IPS-18c (cell line): Measurements from ENCODE around the gene CDH23.

ENCODE experiments used
- H3K4me3 ChIP-seq: 2 replicates; pipeline ENCODE4 v1.7.0; 2013; ENCODE audit warnings: low read depth, mild to moderate bottlenecking, low read length, moderate library complexity; ENCODE audit not compliant: insufficient read depth
- H3K9me3 ChIP-seq: one replicate; pipeline ENCODE4 v1.6.1; 2013; ENCODE audit warnings: mild to moderate bottlenecking, low read length, moderate library complexity; ENCODE audit not compliant: control insufficient read depth, insufficient read depth

Gene CDH23

GRCh38 chr10:71653044-71653443 is 256.3 kb downstream of the CDH23 start:
- Histone ChIP-seq H3K4me3 (no peak overlapping the region), H3K9me3 (no peaks in the 10 kb centered on the region)

DNA sequence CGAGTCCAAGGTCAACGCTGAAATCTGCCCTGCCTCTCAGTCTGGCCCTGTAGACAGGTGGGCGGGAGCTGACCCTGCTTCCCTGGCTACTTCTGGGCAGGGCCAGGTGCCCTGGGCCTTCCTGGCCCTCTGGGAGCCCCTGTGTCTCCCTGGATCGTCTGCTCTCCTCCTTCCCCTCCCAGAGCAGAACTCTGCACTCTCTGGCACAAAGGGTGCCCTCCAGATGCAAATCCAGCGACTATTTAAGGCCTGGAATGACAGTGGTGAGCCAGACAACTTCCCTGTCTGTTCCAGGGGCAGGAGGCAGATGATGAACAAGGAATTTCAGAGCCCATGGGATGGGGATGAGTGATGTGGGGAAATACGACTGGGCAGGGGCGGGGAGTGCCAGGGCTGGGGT is 259.5 kb downstream of the CDH23 start:
- H3K4me3 ChIP-seq = no peak overlapping the region

GRCh38 chr10:71657604-71658466 is 261.1 kb downstream of the CDH23 start:
- 0 out of 2 replicates have a peak overlapping the region, but pooled peaks have one; percentile 2 for H3K4me3 ChIP-seq
- peaks cover 5% of the 10 kb centered on the region for H3K9me3 ChIP-seq

More for the DNA sequence above, 259.5 kb downstream of the CDH23 start:
- H3K9me3 ChIP-seq = peaks cover 5% of the 10 kb centered on the region

DNA sequence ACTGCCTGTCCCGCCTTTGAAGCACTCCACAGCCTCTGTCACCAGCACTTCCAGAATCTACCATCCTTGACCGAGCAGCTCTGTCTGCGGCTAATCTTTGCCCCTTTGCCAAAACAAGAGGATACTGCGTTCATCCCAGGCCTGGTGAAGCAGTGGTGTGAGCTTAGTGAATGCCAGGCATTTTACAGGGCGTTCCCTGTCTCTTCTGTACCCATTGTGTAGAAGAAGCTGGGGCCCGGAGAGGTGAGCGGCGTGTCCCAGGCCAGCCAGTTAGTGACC is 261.7 kb downstream of the CDH23 start:
- Histone ChIP-seq H3K9me3 (peaks cover 5% of the 10 kb centered on the region), H3K4me3 (no peak overlapping the region)

DNA sequence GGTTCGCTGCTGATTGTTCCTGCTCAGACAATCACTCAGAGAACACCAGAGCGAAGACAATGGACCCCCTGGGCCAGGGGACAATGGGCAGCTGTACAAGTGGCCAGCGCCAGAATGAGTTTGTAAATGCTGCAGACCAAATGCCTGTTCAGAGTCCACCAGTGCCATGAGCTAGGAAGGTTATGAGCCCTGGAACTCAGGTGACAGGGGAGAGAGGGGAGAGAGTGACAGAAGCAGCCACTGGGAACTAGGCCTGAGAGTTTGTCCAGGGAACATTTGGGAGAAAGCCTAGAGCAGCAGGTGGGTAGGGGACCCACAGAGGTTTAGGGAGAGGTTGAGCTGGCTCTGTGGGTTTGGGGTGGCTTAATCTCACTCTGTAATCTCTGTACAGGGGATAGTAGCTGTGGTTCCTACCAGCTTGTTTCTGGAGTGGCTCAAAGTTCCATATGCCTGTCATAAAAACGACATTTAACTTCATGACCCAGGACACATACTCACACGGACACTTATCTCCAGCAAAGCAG is 262.5 kb downstream of the CDH23 start:
- no peak overlapping the region for H3K4me3 ChIP-seq
- peaks cover 5% of the 10 kb centered on the region for H3K9me3 ChIP-seq

DNA sequence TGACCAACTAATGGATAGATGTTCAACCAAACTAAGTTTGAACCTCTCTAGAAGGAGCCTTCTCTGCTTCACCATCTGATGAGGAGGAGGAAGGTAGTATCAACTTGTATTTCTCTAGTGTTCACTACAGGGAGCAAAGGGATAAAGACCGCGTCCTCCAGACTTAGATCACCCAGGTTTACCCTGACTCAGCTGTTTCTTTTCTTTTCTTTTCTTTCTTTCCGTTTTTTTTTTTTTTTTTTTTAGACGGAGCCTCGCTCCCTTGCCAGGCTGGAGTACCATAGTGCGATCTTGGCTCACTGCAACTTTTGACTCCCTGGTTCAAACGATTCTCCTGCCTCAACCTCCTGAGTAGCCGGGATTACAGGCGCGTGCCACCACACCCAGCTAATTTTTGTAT is 263.0 kb downstream of the CDH23 start:
- no peak overlapping the region for H3K4me3 ChIP-seq
- H3K9me3 ChIP-seq = peaks cover 5% of the 10 kb centered on the region

DNA sequence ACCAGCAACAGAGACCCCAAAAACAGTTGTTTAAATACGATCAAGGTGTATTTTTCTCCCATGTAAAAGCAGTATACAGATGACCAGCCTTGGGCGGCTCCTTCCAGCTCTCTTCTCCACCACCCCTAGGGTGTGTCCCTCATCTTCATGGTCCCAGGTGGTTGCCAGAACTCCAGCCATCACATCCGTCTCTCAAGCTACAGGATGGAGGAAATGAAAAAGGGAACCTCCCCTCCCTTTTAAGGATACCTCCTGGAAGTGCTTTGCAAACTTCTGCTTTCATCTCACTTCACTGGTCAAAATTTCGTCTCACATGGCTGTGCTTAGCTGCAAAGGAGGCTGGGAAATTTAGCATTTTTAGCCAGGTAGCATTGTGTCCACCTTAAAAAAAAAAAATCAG is 263.6 kb downstream of the CDH23 start:
- Histone ChIP-seq H3K9me3 (peaks cover 5% of the 10 kb centered on the region), H3K4me3 (no peak overlapping the region)

DNA sequence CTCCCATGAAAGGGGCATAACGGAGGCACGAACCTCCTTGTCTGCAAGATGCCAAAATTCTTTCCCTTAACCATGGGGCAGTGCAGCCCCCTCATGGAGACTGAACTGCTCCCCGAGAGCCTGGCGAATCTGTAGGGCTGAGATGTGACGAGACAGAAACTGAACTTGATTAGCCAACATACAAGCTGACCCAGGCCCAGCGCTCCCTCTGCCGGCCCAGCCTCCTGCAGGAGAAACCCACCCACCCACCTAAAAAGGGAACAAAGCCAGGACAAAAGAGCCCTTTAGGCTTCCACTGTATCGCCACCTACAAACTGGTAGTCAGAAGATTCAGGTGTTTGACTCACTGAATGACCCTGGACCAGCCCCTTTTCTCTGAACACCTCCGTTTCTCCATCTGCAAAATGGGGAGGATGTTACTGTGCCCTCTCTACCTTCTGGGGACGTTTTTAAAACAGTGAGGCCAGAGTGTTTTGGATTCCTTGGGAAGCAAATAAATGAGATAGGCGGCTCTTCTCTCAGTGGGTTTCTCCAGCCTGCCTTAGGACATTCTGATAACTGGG is 264.4 kb downstream of the CDH23 start:
- Histone ChIP-seq H3K9me3 (peaks cover 5% of the 10 kb centered on the region), H3K4me3 (no peak overlapping the region)

GRCh38 chr10:71661779-71662336 is 265.1 kb downstream of the CDH23 start:
- Histone ChIP-seq H3K9me3 (peaks cover 5% of the 10 kb centered on the region), H3K4me3 (no peak overlapping the region)

DNA sequence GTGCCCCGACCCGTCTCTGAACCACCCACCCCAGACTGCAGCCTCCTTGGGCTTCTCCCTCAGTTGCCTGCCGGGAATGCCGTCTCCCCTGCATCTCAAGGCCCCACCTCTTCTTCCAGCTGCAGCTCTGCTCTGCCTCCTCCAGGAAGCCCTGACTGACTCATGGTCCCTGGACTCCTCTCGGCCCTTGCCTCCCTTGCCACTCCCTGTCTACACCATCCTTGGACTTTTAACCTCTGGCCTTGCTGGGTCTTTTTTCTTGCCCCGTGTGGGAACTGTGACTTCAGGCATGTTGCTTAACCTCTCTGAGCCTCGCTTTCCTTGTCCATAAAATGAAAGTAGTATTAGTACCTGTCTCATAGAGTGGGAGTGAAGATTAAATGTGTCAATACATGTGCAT is 266.6 kb downstream of the CDH23 start:
- Histone ChIP-seq H3K4me3 (no peak overlapping the region), H3K9me3 (peaks cover 5% of the 10 kb centered on the region)

GRCh38 chr10:71664585-71664984 is 267.9 kb downstream of the CDH23 start:
- Histone ChIP-seq H3K4me3 (no peak overlapping the region), H3K9me3 (peaks cover 5% of the 10 kb centered on the region)

DNA sequence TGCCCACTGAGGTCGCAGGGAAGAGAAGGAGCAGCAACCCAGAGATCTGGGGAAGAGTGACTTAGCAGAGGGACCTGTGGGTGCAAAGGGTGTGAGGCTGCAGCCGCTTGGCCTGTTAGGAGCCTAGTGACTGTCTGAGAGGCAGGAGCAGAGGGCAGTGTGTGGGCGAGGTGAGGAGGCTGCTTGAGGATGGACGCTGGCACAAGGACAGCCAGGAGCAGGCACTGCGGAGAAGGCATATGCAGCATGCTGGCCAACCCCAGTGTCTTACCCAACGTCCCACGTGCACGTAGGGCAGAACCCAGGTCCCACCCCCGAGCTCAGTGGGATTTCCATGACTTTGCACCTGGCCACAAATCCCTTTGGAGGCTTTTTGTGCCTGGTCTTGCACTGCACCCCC is 268.7 kb downstream of the CDH23 start:
- Histone ChIP-seq H3K9me3 (no peaks in the 10 kb centered on the region), H3K4me3 (no peak overlapping the region)

GRCh38 chr10:71666639-71667386 is 270.1 kb downstream of the CDH23 start:
- H3K4me3 ChIP-seq = no peak overlapping the region
- H3K9me3 ChIP-seq = no peaks in the 10 kb centered on the region

- H3K4me3 ChIP-seq = no peak overlapping the region
- H3K9me3 ChIP-seq = no peaks in the 10 kb centered on the region
Measured at GRCh38 chr10:71667387-71667752, 270.6 kb downstream of the CDH23 start.

DNA sequence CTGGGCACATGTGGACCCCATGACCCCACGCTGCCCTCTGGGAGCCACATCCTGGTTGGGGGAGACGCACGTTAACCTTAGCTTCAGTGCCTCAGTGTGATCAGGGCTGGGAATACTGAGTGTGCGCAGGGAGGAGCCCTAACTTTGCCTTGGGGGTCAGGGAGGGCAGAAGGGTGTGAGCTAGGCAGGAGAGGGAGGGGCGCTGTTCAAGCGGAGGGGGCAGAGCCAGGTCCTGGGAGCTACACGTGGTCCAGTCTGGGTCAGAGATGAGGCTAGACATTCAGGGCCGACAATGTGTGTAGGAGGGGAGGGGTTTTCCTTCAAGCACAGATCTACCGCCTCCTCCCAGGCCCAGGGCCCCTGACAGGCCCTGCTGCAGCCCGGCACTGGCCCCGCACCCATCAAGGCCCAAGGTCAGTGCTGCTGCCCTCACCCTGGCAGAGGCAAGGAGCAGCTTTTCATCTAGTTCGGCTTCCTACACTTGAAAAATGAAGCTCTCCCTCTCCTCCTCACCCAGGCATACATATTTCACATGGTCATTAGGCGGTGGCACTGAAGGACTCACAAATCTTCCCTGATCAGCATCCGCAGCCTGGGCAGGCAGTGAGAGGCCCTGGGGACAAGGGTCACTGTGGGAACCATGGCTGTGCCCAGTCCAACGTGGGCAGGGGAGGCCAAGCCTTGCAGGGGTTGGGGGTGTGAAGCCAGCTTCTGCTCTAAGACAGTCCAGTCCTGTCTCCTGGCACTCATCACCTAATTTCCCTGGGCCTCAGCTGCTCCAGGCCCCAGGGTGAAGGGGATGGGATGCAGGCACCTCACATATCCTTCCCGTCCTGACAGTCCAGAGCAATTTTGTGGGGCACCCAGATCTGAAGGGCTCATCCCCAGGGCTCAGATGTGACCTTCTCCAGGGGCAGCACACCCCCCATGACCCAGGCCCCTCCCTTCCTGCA is 275.6 kb downstream of the CDH23 start:
- H3K4me3 ChIP-seq = no peak overlapping the region
- H3K9me3 ChIP-seq = no peaks in the 10 kb centered on the region

DNA sequence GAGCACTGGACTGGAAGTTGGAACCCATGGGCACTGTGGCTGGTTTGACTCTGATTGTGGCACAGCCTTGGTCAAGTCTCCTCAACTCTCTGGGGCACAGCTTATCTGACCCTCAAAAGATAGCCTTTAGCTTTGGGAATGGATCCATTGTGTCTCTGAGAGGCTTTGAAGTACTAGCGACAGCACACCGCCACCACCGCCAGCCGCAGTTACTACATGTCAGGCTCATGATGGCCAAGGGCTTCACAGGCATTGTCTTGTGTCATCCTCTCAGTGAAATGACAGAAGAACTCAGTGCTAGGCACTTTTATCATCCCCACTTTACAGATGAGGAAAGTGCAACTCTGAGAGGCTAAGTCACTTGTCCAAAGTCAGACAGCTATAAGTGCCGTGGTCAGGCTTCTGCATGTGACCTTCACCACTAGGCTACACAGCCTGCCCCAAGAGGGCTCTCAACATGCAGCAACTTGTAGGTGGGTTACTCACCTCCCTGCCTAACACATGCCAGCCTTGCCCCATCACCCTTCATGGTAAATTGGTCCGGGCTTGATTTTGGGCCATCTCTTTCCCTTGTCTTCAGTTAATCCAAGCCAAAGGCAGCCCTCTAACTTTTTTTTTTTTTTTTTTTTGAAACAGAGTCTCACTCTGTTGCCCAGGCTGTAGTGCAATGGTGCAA is 278.7 kb downstream of the CDH23 start:
- Histone ChIP-seq H3K9me3 (no peaks in the 10 kb centered on the region), H3K4me3 (no peak overlapping the region)
